ENCODE results near the gene SP9.

Gene SP9

DNA sequence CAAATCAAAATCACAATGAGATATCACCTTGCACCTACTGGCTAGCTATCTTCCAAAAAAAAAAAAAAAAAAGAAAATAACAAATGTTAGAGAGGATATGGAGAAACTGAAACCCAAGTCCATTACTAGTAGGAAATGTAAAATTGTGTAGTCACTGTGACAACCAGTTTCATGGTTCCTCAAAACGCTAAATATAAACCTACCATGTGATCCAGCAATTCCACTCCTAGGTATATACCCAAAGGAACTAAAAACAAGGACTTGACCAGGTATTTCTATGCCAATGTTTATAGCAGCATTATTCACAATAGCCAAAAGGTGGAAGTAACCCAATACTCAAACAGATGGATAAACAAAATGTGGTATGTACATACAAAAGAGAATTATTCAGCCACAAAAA is 49.0 kb downstream of the SP9 start:
- no peak overlapping the region for H3K4me3 ChIP-seq
- peaks cover 0 to 16% (median 6%) of the 10 kb centered on the region in 10 experiments; a peak in 10 of 20 replicates for H3K4me1 ChIP-seq
- peak overlapping the region in 9 of 11 experiments; percentile 38 to 71 (median 60); a peak in 15 of 22 replicates for H3K27ac ChIP-seq
- H3K9ac ChIP-seq, result no peak overlapping the region; a peak in 1 of 22 replicates
- peaks cover 0 to 43% (median 8%) of the 10 kb centered on the region in 11 experiments; a peak in 10 of 22 replicates for H3K9me3 ChIP-seq (replicated peaks in 1 of 11)
- peaks cover 0 to 16% (median 2%) of the 10 kb centered on the region in 11 experiments; a peak in 7 of 22 replicates for H4K20me1 ChIP-seq
- no peak for TF ChIP-seq Cebpa-rat (IDR thresholded peaks at IDR 0.05)
- peaks cover 66 to 100% (median 87%) of the 10 kb centered on the region in 11 experiments for H3K36me3 ChIP-seq
- peak overlapping the region in 5 of 11 experiments; percentile 29 to 48 (median 33); a peak in 9 of 22 replicates for H3K4me2 ChIP-seq
- H3K27me3 ChIP-seq, result no peaks in the 10 kb centered on the region

DNA sequence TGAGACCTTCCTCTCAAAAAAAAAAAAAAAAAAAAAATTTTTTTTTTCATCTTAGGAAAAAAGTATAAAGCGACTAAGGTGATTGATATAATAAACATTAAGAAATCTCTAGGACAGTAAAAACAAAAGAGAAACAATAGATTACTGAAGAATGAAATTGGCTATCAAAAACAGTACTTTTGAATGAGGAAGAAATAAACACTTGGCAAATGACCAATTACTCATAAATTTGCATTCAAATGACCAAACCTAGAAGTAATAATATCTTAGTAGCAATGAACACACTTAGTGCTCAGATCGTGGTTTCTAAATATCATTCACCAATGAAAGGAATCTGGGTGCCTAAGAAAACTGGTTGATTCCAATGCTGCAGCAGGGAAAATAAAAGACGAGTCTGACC is 50.4 kb downstream of the SP9 start:
- peak overlapping the region in 1 of 11 experiments; percentile 71; a peak in 1 of 22 replicates for H3K27ac ChIP-seq
- H3K27me3 ChIP-seq, result no peaks in the 10 kb centered on the region
- peaks cover 66 to 100% (median 88%) of the 10 kb centered on the region in 11 experiments for H3K36me3 ChIP-seq
- peaks cover 0 to 16% (median 6%) of the 10 kb centered on the region in 10 experiments; a peak in 10 of 20 replicates for H3K4me1 ChIP-seq
- H3K9me3 ChIP-seq (replicated peaks in 1 of 11), result peaks cover 0 to 58% (median 8%) of the 10 kb centered on the region in 11 experiments; a peak in 10 of 22 replicates
- no peak overlapping the region for H3K9ac ChIP-seq
- TF ChIP-seq Cebpa-rat (IDR thresholded peaks at IDR 0.05), result no peak
- H4K20me1 ChIP-seq, result peaks cover 0 to 22% (median 4%) of the 10 kb centered on the region in 11 experiments; a peak in 7 of 22 replicates
- H3K4me2 ChIP-seq, result no peak overlapping the region
- H3K4me3 ChIP-seq, result no peak overlapping the region
